ENCODE results near the gene TST.

- TF ChIP-seq SIN3A (IDR thresholded peaks at IDR 0.05; ENCODE audit: borderline replicate concordance, insufficient read depth, low read length) = no peak
- TF ChIP-seq REST (IDR thresholded peaks at IDR 0.05; ENCODE audit: insufficient read depth in 1 of 2, low read depth in 2 of 2, low read length in 2 of 2) = no peak
These were observed 2.9 kb downstream of the TST start for GRCh38 chr22:37016134-37016910.
